NCI-H1436 treated with DMSO at 0.1 percent for 48 hours (cell line): ENCODE results near the gene EP400.
"Not testable (repeated sequence)": the region's sequence is repeated elsewhere in the genome, so short reads cannot be mapped to it uniquely, and the experiment has no call there.

Experiments
- DNase-seq: peaks from one replicate; lab custom pipeline; 2025; lab: John Stamatoyannopoulos, UW

Gene EP400

GRCh38 chr12:131948713-131949430 lies 870 bp upstream of the EP400 start:
- DNase-seq, result not testable (repeated sequence)

- DNase-seq, result no peak
These were observed 606 bp downstream of the EP400 start for GRCh38 chr12:131950182-131950913.

GRCh38 chr12:131953810-131954209 lies 4.1 kb downstream of the EP400 start:
- DNase-seq, result not testable (repeated sequence)

- not testable (repeated sequence) for DNase-seq
These were observed 4.7 kb downstream of the EP400 start for GRCh38 chr12:131954460-131954859.

GRCh38 chr12:131959116-131959515 lies 9.4 kb downstream of the EP400 start:
- no peak for DNase-seq

- no peak for DNase-seq
These were observed 10.2 kb downstream of the EP400 start for GRCh38 chr12:131959641-131960589.

- DNase-seq, result not testable (repeated sequence)
These were observed 11.0 kb downstream of the EP400 start for GRCh38 chr12:131960590-131961325.

- not testable (repeated sequence) for DNase-seq
These were observed 11.6 kb downstream of the EP400 start for GRCh38 chr12:131961328-131961727.

- no peak for DNase-seq
These were observed 12.3 kb downstream of the EP400 start for GRCh38 chr12:131962069-131962468.

GRCh38 chr12:131963381-131963780 lies 13.6 kb downstream of the EP400 start:
- no peak for DNase-seq

GRCh38 chr12:131965073-131965472 lies 15.3 kb downstream of the EP400 start:
- DNase-seq, result no peak

- no peak for DNase-seq
These were observed 21.5 kb downstream of the EP400 start for GRCh38 chr12:131971226-131971625.

- DNase-seq, result no peak
These were observed 25.5 kb downstream of the EP400 start for GRCh38 chr12:131975228-131975627.

GRCh38 chr12:131979606-131980005 lies 29.9 kb downstream of the EP400 start:
- DNase-seq, result no peak

GRCh38 chr12:131980263-131980662 lies 30.5 kb downstream of the EP400 start:
- DNase-seq, result no peak

GRCh38 chr12:131981388-131981787 lies 31.6 kb downstream of the EP400 start:
- no peak for DNase-seq

GRCh38 chr12:131982041-131982440 lies 32.3 kb downstream of the EP400 start:
- no peak for DNase-seq

GRCh38 chr12:131983026-131983425 lies 33.3 kb downstream of the EP400 start:
- no peak for DNase-seq

- DNase-seq, result no peak
These were observed 33.8 kb downstream of the EP400 start for GRCh38 chr12:131983554-131983953.

GRCh38 chr12:131984334-131984733 lies 34.6 kb downstream of the EP400 start:
- no peak for DNase-seq

- DNase-seq, result not testable (repeated sequence)
These were observed 35.8 kb downstream of the EP400 start for GRCh38 chr12:131985510-131985875.

GRCh38 chr12:131986361-131986760 lies 36.6 kb downstream of the EP400 start:
- no peak for DNase-seq
